Endothelial cell of umbilical vein (primary cell): ENCODE results near the gene PTOV1. TPM values are rescaled to one million over a fixed set of nuclear protein-coding genes. Genes with fewer than 3 reads are reported as not detected.
A peak's percentile ranks its signal among the peaks of the same experiment; 100 is the strongest.

Experiments
- BruUV-seq: library from RNA; stranded (reverse); fragments of 400-500 nt; replicated peaks from 2 replicates; lab custom pipeline; 2021; lab: Mats Ljungman, UMichigan
- CTCF ChIA-PET: fragments of 300-600, 350-600 bp; sonication (Branson Sonifier 250); formaldehyde crosslinking; loops from one replicate; lab custom pipeline; 2021; ENCODE audit warnings: antibody characterized with exemption, inconsistent platforms; lab: Charles Lee
- POLR2A ChIA-PET: fragments of 300-600, 350-600 bp; sonication (Branson Sonifier 250); formaldehyde crosslinking; loops from one replicate; lab custom pipeline; 2021; ENCODE audit warnings: antibody characterized with exemption, inconsistent platforms; lab: Charles Lee
- DNase-seq: peaks from one replicate; pipeline ENCODE4 v3.0.0-alpha.2; 2011; ENCODE audit warnings: low read depth, low spot score
- FAIRE-seq: peaks from 2 replicates; lab custom pipeline; 2011; peaks lifted over from hg19 to GRCh38; lab: Jason Lieb, UNC
- H2AFZ ChIP-seq: 2 replicates; pipeline ENCODE4 v1.6.0; 2012; ENCODE audit warnings: low read depth, low read length, control low read depth, inconsistent platforms
- H3K27ac ChIP-seq: 2 replicates; pipeline ENCODE4 v1.5.1; 2011; ENCODE audit warnings: low read depth, mild to moderate bottlenecking, control low read depth, low read length, moderate library complexity; ENCODE audit not compliant: insufficient read depth
- H3K27me3 ChIP-seq, 2 experiments: 2 replicates each; pipeline versions ENCODE4 v1.6.0 to v1.6.1; 2011; ENCODE audit warnings: low read length in 2 of 2, mixed read lengths in 1 of 2; ENCODE audit not compliant: control insufficient read depth in 2 of 2, insufficient read depth in 2 of 2
- H3K36me3 ChIP-seq, 2 experiments: 2 replicates in 1 of 2; 3 replicates in 1 of 2; pipeline ENCODE4 v1.5.1; 2011; ENCODE audit warnings: low read length in 2 of 2, mild to moderate bottlenecking in 1 of 2, moderate library complexity in 1 of 2; ENCODE audit not compliant: control insufficient read depth in 2 of 2, insufficient read depth in 2 of 2; ENCODE audit errors: extremely low read depth in 1 of 2
- H3K4me1 ChIP-seq: 3 replicates; pipeline ENCODE4 v1.5.1; 2011; ENCODE audit warnings: mild to moderate bottlenecking, low read length; ENCODE audit not compliant: control insufficient read depth, insufficient read depth; ENCODE audit errors: extremely low read depth
- H3K4me2 ChIP-seq: 2 replicates; pipeline ENCODE4 v1.6.1; 2011; ENCODE audit warnings: low read length, control low read depth, mixed read lengths; ENCODE audit not compliant: insufficient read depth
- H3K4me3 ChIP-seq, 3 experiments: fragments of 200-600 bp in 1 of 3; sonication (generic), shearing (Covaris generic) in 1 of 3; replicated peaks in 1 of 3; 2 replicates each; pipeline ENCODE4 v1.5.1; 2011 to 2016; ENCODE audit warnings: control low read depth in 3 of 3, low read length in 3 of 3, mild to moderate bottlenecking in 2 of 3, inconsistent platforms in 1 of 3, low read depth in 1 of 3, moderate library complexity in 1 of 3; ENCODE audit not compliant: insufficient read depth in 1 of 3
- H3K79me2 ChIP-seq: 2 replicates; pipeline ENCODE4 v1.6.0; 2012; ENCODE audit warnings: low read length, inconsistent platforms; ENCODE audit not compliant: control insufficient read depth, insufficient read depth
- H3K9ac ChIP-seq: replicated peaks from 2 replicates; pipeline ENCODE3; 2011; ENCODE audit warnings: low read length, control low read depth; ENCODE audit not compliant: insufficient read depth; ENCODE audit errors: extremely low read depth
- H3K9me1 ChIP-seq: replicated peaks from 3 replicates; pipeline ENCODE4 v1.6.0; 2011; ENCODE audit warnings: mild to moderate bottlenecking, low read length; ENCODE audit not compliant: control insufficient read depth, insufficient read depth; ENCODE audit errors: extremely low read depth
- H3K9me3 ChIP-seq: replicated peaks from 2 replicates; pipeline ENCODE4 v1.5.1; 2012; ENCODE audit warnings: low read length, inconsistent platforms; ENCODE audit not compliant: control insufficient read depth, insufficient read depth
- H4K20me1 ChIP-seq: replicated peaks from 2 replicates; pipeline ENCODE3; 2011; ENCODE audit warnings: mild to moderate bottlenecking, low read length; ENCODE audit not compliant: control insufficient read depth, insufficient read depth; ENCODE audit errors: extremely low read depth
- EZH2 ChIP-seq: IDR thresholded peaks from 2 replicates; pipeline ENCODE4 v1.6.1; 2012; ENCODE audit warnings: borderline replicate concordance, low read depth, mild to moderate bottlenecking, moderate library complexity, low read length, inconsistent platforms; ENCODE audit not compliant: severe bottlenecking
- FOS ChIP-seq: IDR thresholded peaks from 2 replicates; pipeline ENCODE4 v1.6.1; 2011; ENCODE audit warnings: mild to moderate bottlenecking, low read length, moderate library complexity, borderline replicate concordance; ENCODE audit not compliant: insufficient read depth
- dilution Hi-C: fragments of 300-500 bp; cut with MboI; formaldehyde crosslinking; loops from one replicate; pipeline ENCODE4 v1.15.0; 2019; ENCODE audit warnings: low sequenced_read_pairs; ENCODE audit not compliant: extremely low pct_ligation_motif_present
- intact Hi-C: fragments of 100-400 bp; cut with micrococcal nuclease; formaldehyde crosslinking; loops from one replicate; pipeline ENCODE4 v1.10.0; 2022
- polyA plus RNA-seq, 4 experiments: library from polyadenylated mRNA; depleted of rRNA in 3 of 4; stranded (reverse) in 3 of 4; unstranded in 1 of 4; fragments of >200 nt; gene quantifications; 2 replicates each; pipeline versions ENCODE4 v1.2.1 to v1.2.3, GENCODE V29; 2011 to 2012; ENCODE audit warnings: missing spikeins in 1 of 4
- total RNA-seq: library from RNA; stranded (reverse); gene quantifications from 2 replicates; pipeline ENCODE4 v1.2.3, GENCODE V29; 2021
- TF ChIP-seq, protein P1 (sequence below), 2 donors: IDR thresholded peaks; 1 replicate in 1 of 2; 2 replicates in 1 of 2; pipeline ENCODE4 v1.5.1; 2011; ENCODE audit warnings: low read length in 2 of 2, mild to moderate bottlenecking in 2 of 2, moderate library complexity in 2 of 2, control low read depth in 1 of 2, inconsistent platforms in 1 of 2, low read depth in 1 of 2; ENCODE audit not compliant: insufficient read depth in 1 of 2; ENCODE audit errors: extremely low read depth in 1 of 2

Gene PTOV1
- total and polyA plus RNA-seq, 2 donors (not counting 3 experiments of a cell fraction or from before 2014, with no cell fraction given) = 116 to 184 TPM

DNA sequence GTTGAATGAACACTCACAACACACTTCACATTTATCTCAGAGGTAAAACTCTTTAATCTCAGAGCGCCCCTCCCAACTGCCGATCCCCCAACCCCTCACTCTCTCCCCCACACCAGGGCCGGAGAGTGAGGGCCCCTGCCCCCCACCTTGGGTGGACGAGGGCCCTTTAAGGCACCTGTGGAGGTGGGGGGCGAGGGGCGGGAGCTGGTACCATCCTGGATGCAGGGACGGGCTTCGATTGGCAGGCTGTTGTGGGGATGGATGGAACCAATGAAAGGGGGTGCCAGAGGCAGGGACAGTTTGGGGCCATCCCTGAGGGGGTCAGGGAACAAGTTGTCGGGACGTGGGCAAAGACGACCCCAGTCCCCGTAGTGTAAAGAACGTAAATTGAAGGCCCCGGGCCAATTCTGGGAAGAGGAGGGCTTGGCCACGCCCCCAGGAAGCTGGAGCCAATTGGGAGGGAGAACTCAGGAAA is 18.1 kb downstream of the PTOV1 start:
- H4K20me1 ChIP-seq = no peaks in the 10 kb centered on the region
- no peak for DNase-seq
- H3K4me3 ChIP-seq = peak overlapping the region; percentile 27 to 50 (median 29)
- H3K36me3 ChIP-seq = peaks cover 7 to 15% of the 10 kb centered on the region in 2 experiments
- H3K27ac ChIP-seq = peak overlapping the region; percentile 17
- peaks cover 26% of the 10 kb centered on the region for H3K4me1 ChIP-seq
- no peaks in the 10 kb centered on the region for H3K27me3 ChIP-seq
- H3K9me3 ChIP-seq = no peaks in the 10 kb centered on the region
- TSS peak; percentile 23 for BruUV-seq
- no peak overlapping the region for H3K9ac ChIP-seq
- no peaks in the 10 kb centered on the region for H3K9me1 ChIP-seq
- peak overlapping the region; percentile 88 for H2AFZ ChIP-seq
- ChIA-PET CTCF (interaction anchor here (0.8 to 1.3 kb wide), 6 partner anchors 10 to 220 kb away, joined by 3 to 8 read pairs (median 3); partner anchors contain the start of gene PTOV1), POLR2A (interaction anchor here (0.9 to 1.0 kb wide), 4 partner anchors 8 to 18 kb away, joined by 4 to 5 read pairs (median 4); partner anchors contain the start of genes AKT1S1, PTOV1 and TBC1D17)
- no peak for TF ChIP-seq FOS
- no peak for TF ChIP-seq EZH2
- TF ChIP-seq, protein P1, sequence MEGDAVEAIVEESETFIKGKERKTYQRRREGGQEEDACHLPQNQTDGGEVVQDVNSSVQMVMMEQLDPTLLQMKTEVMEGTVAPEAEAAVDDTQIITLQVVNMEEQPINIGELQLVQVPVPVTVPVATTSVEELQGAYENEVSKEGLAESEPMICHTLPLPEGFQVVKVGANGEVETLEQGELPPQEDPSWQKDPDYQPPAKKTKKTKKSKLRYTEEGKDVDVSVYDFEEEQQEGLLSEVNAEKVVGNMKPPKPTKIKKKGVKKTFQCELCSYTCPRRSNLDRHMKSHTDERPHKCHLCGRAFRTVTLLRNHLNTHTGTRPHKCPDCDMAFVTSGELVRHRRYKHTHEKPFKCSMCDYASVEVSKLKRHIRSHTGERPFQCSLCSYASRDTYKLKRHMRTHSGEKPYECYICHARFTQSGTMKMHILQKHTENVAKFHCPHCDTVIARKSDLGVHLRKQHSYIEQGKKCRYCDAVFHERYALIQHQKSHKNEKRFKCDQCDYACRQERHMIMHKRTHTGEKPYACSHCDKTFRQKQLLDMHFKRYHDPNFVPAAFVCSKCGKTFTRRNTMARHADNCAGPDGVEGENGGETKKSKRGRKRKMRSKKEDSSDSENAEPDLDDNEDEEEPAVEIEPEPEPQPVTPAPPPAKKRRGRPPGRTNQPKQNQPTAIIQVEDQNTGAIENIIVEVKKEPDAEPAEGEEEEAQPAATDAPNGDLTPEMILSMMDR (IDR thresholded peaks at IDR 0.05; ENCODE audit: extremely low read depth in 1 of 2, insufficient read depth in 1 of 2, low read depth in 1 of 2, low read length in 2 of 2) = no peak
- peak overlapping the region; percentile 73 for H3K4me2 ChIP-seq
- intact Hi-C loops (loop anchor here (1.0 to 5.0 kb wide), 3 partner anchors 8 to 277 kb away; partner anchors contain the start of genes AKT1S1, PRMT1, PRR12 and TBC1D17), dilution Hi-C loops (no loop called here)
- H3K79me2 ChIP-seq = peaks cover 22% of the 10 kb centered on the region
- FAIRE-seq = no peak
